ENCODE data around the gene IRX2.

GRCh38 chr5:2800035-2800434 lies 48.6 kb upstream of the IRX2 start:
- TF ChIP-seq, protein P1, sequence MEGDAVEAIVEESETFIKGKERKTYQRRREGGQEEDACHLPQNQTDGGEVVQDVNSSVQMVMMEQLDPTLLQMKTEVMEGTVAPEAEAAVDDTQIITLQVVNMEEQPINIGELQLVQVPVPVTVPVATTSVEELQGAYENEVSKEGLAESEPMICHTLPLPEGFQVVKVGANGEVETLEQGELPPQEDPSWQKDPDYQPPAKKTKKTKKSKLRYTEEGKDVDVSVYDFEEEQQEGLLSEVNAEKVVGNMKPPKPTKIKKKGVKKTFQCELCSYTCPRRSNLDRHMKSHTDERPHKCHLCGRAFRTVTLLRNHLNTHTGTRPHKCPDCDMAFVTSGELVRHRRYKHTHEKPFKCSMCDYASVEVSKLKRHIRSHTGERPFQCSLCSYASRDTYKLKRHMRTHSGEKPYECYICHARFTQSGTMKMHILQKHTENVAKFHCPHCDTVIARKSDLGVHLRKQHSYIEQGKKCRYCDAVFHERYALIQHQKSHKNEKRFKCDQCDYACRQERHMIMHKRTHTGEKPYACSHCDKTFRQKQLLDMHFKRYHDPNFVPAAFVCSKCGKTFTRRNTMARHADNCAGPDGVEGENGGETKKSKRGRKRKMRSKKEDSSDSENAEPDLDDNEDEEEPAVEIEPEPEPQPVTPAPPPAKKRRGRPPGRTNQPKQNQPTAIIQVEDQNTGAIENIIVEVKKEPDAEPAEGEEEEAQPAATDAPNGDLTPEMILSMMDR (IDR thresholded peaks at IDR 0.05), result no peak
- no peak for TF ChIP-seq POLR2A (IDR thresholded peaks at IDR 0.05)
- no peak for TF ChIP-seq EP300 (IDR thresholded peaks at IDR 0.05)

Data from ovary (tissue), 3 donors.